HEK293 (cell line): Measurements from ENCODE around the gene NOPCHAP1.

Experiments
- CTCF ChIA-PET: fragments of 350-600 bp; formaldehyde crosslinking; extraction: SDS; loops from one replicate; lab custom pipeline; 2021; ENCODE audit warnings: antibody characterized with exemption; lab: Yijun Ruan, JAX
- POLR2A ChIA-PET: fragments of 300-600 bp; formaldehyde crosslinking; extraction: SDS; loops from one replicate; lab custom pipeline; 2020; ENCODE audit warnings: antibody characterized with exemption, inconsistent platforms; lab: Yijun Ruan, JAX
- H3K27ac ChIP-seq: fragments of 200-500 bp; sonication (Bioruptor generic); 2 replicates; pipeline ENCODE4 v1.5.1; 2014; ENCODE audit warnings: low read depth, low read length, control low read depth, inconsistent platforms; ENCODE audit errors: extremely low read depth
- H3K36me3 ChIP-seq, 2 experiments: fragments of 200-500 bp in 1 of 2; sonication (Bioruptor generic) in 1 of 2; 1 replicate in 1 of 2; 2 replicates in 1 of 2; pipeline ENCODE4 v1.5.1; 2014 to 2017; ENCODE audit warnings: inconsistent platforms in 2 of 2, low read length in 2 of 2; ENCODE audit not compliant: control insufficient read depth in 2 of 2, insufficient read depth in 1 of 2
- H3K4me1 ChIP-seq: fragments of 200-500 bp; sonication (Bioruptor generic); 2 replicates; pipeline ENCODE4 v1.5.1; 2014; ENCODE audit warnings: mild to moderate bottlenecking, low read length, inconsistent platforms; ENCODE audit not compliant: control insufficient read depth, insufficient read depth
- H3K4me3 ChIP-seq: 2 replicates; pipeline ENCODE4 v1.5.1; 2011; ENCODE audit warnings: low read depth, mild to moderate bottlenecking, control low read depth, low read length, moderate library complexity
- H3K9me3 ChIP-seq: fragments of 200-500 bp; sonication (Bioruptor generic); 2 replicates; pipeline ENCODE4 v1.5.1; 2014; ENCODE audit warnings: low read depth, low read length, inconsistent platforms; ENCODE audit not compliant: control insufficient read depth, insufficient read depth
- BCL6B ChIP-seq: fragments of 450-650 bp; formaldehyde crosslinking; IDR thresholded peaks from 2 replicates; pipeline ENCODE4 v1.5.1; 2017; ENCODE audit warnings: missing biosample characterization, missing genetic modification characterization
- EGR2 ChIP-seq: fragments of 450-650 bp; formaldehyde crosslinking; IDR thresholded peaks from 2 replicates; pipeline ENCODE4 v1.5.1; 2016; ENCODE audit warnings: low read depth, missing biosample characterization, missing genetic modification characterization
- GLI2 ChIP-seq: fragments of 450-650 bp; formaldehyde crosslinking; IDR thresholded peaks from 2 replicates; pipeline ENCODE4; 2017; ENCODE audit warnings: missing biosample characterization, missing genetic modification characterization, low read depth, borderline replicate concordance
- INSM2 ChIP-seq: fragments of 450-650 bp; formaldehyde crosslinking; IDR thresholded peaks from 2 replicates; pipeline ENCODE4 v1.5.1; 2016; ENCODE audit warnings: missing biosample characterization, missing genetic modification characterization
- OVOL3 ChIP-seq: fragments of 450-650 bp; formaldehyde crosslinking; IDR thresholded peaks from 2 replicates; pipeline ENCODE4 v1.5.1; 2016; ENCODE audit warnings: missing biosample characterization, missing genetic modification characterization
- RBAK ChIP-seq: fragments of 450-650 bp; formaldehyde crosslinking; IDR thresholded peaks from 2 replicates; pipeline ENCODE4 v1.5.1; 2016; ENCODE audit warnings: missing biosample characterization, missing genetic modification characterization
- SP2 ChIP-seq: fragments of 450-650 bp; formaldehyde crosslinking; IDR thresholded peaks from 2 replicates; pipeline ENCODE4 v1.5.1; 2016; ENCODE audit warnings: missing biosample characterization, missing genetic modification characterization
- SP3 ChIP-seq: fragments of 450-650 bp; formaldehyde crosslinking; IDR thresholded peaks from 2 replicates; pipeline ENCODE4 v1.5.1; 2016; ENCODE audit warnings: missing biosample characterization, missing genetic modification characterization
- ZBTB10 ChIP-seq: fragments of 450-650 bp; formaldehyde crosslinking; IDR thresholded peaks from 2 replicates; pipeline ENCODE4 v1.5.1; 2016; ENCODE audit warnings: missing biosample characterization, missing genetic modification characterization
- ZBTB17 ChIP-seq: fragments of 450-650 bp; formaldehyde crosslinking; IDR thresholded peaks from 2 replicates; pipeline ENCODE4 v1.5.1; 2016; ENCODE audit warnings: missing biosample characterization, missing genetic modification characterization
- ZBTB26 ChIP-seq: fragments of 450-650 bp; formaldehyde crosslinking; optimal IDR thresholded peaks from 2 replicates; pipeline ENCODE3; 2016; ENCODE audit warnings: missing biosample characterization, mild to moderate bottlenecking, missing genetic modification characterization
- ZFHX2 ChIP-seq: fragments of 450-650 bp; formaldehyde crosslinking; conservative IDR thresholded peaks from 2 replicates; pipeline ENCODE4 v1.5.1; 2016; ENCODE audit warnings: missing biosample characterization, missing genetic modification characterization
- ZNF18 ChIP-seq: fragments of 450-650 bp; formaldehyde crosslinking; IDR thresholded peaks from 2 replicates; pipeline ENCODE4 v1.5.1; 2016; ENCODE audit warnings: missing biosample characterization, missing genetic modification characterization
- ZNF184 ChIP-seq: fragments of 450-650 bp; IDR thresholded peaks from 2 replicates; pipeline ENCODE4 v1.5.1; 2018; ENCODE audit warnings: missing biosample characterization, mild to moderate bottlenecking, missing genetic modification characterization
- ZNF426 ChIP-seq: fragments of 450-650 bp; formaldehyde crosslinking; IDR thresholded peaks from 2 replicates; pipeline ENCODE4 v1.5.1; 2017; ENCODE audit warnings: missing biosample characterization, missing genetic modification characterization, mild to moderate bottlenecking, inconsistent platforms, moderate library complexity
- ZNF544 ChIP-seq: fragments of 450-650 bp; formaldehyde crosslinking; IDR thresholded peaks from 2 replicates; pipeline ENCODE4 v1.5.0; 2017; ENCODE audit warnings: missing biosample characterization, missing genetic modification characterization
- ZNF585B ChIP-seq: fragments of 450-650 bp; formaldehyde crosslinking; IDR thresholded peaks from 2 replicates; pipeline ENCODE4 v1.5.1; 2016; ENCODE audit warnings: missing biosample characterization, missing genetic modification characterization
- ZNF621 ChIP-seq: fragments of 450-650 bp; formaldehyde crosslinking; IDR thresholded peaks from 2 replicates; pipeline ENCODE4 v1.5.1; 2017; ENCODE audit warnings: missing biosample characterization, missing genetic modification characterization
- ZNF623 ChIP-seq: fragments of 450-650 bp; formaldehyde crosslinking; IDR thresholded peaks from 2 replicates; pipeline ENCODE4 v1.5.1; 2016; ENCODE audit warnings: missing biosample characterization, missing genetic modification characterization
- ZNF654 ChIP-seq: fragments of 450-650 bp; formaldehyde crosslinking; IDR thresholded peaks from 2 replicates; pipeline ENCODE4 v1.5.1; 2016; ENCODE audit warnings: low read depth, missing biosample characterization, missing genetic modification characterization
- ZNF658 ChIP-seq: fragments of 450-650 bp; formaldehyde crosslinking; IDR thresholded peaks from 2 replicates; pipeline ENCODE4; 2016; ENCODE audit warnings: missing biosample characterization, missing genetic modification characterization
- ZNF768 ChIP-seq: fragments of 450-650 bp; formaldehyde crosslinking; IDR thresholded peaks from 2 replicates; pipeline ENCODE4 v1.5.1; 2018; ENCODE audit warnings: missing biosample characterization, mild to moderate bottlenecking, missing genetic modification characterization
- ZNF843 ChIP-seq: fragments of 450-650 bp; formaldehyde crosslinking; IDR thresholded peaks from 2 replicates; pipeline ENCODE4 v1.5.1; 2016; ENCODE audit warnings: missing biosample characterization, missing genetic modification characterization
- ZSCAN30 ChIP-seq: fragments of 450-650 bp; IDR thresholded peaks from 2 replicates; pipeline ENCODE4 v1.5.1; 2018; ENCODE audit warnings: missing biosample characterization, mild to moderate bottlenecking, missing genetic modification characterization, moderate library complexity

Gene NOPCHAP1

GRCh38 chr12:104994336-104994735 lies 8.2 kb downstream of the NOPCHAP1 start (continued):
- TF ChIP-seq BCL6B: no peak
- TF ChIP-seq ZNF658 (tag by site-specific recombination): no peak
- no peak for TF ChIP-seq INSM2 (tag by site-specific recombination)
- TF ChIP-seq, all 188 proteins: peak for 0

GRCh38 chr12:104997541-104997940 lies 11.4 kb downstream of the NOPCHAP1 start:
- POLR2A ChIA-PET: no interaction called here
- Histone ChIP-seq H3K9me3 (no peaks in the 10 kb centered on the region), H3K4me3 (no peak overlapping the region), H3K36me3 (peaks cover 33 to 93% of the 10 kb centered on the region in 2 experiments), H3K27ac (no peak overlapping the region), H3K4me1 (no peaks in the 10 kb centered on the region)
- TF ChIP-seq ZBTB17 (tag by site-specific recombination) (no peak), GLI2 (tag by site-specific recombination) (no peak), SP3 (no peak), ZNF585B (no peak), OVOL3 (tag by site-specific recombination) (no peak), ZNF621 (tag by site-specific recombination) (no peak), ZNF768 (tag by site-specific recombination) (no peak), ZNF426 (tag by site-specific recombination) (no peak)
- CTCF ChIA-PET: no interaction called here

- no peaks in the 10 kb centered on the region for H3K4me1 ChIP-seq
- CTCF ChIA-PET: no interaction called here
- H3K36me3 ChIP-seq: peaks cover 32 to 93% of the 10 kb centered on the region in 2 experiments
- TF ChIP-seq ZSCAN30 (tag by site-specific recombination) (no peak), ZBTB10 (tag by site-specific recombination) (no peak), SP2 (tag by site-specific recombination) (no peak), ZNF18 (no peak), ZBTB26 (no peak), ZFHX2 (tag by site-specific recombination) (peak; percentile 75), ZNF654 (tag by site-specific recombination) (no peak), ZNF623 (tag by site-specific recombination) (no peak), EGR2 (tag by site-specific recombination) (peak; percentile 75), ZNF843 (tag by site-specific recombination) (no peak), ZNF184 (tag by site-specific recombination) (no peak), RBAK (tag by site-specific recombination) (no peak), ZNF544 (no peak)
- TF ChIP-seq, all 188 proteins: peak for 2
- POLR2A ChIA-PET: no interaction called here
- Histone ChIP-seq H3K4me3 (no peak overlapping the region), H3K9me3 (no peaks in the 10 kb centered on the region), H3K27ac (no peak overlapping the region)
Observed at GRCh38 chr12:104998423-104999346, 12.6 kb downstream of the NOPCHAP1 start.
